Ovary (tissue), 9 donors: ENCODE results near the gene FRMD5. TPM values are rescaled to one million over a fixed set of nuclear protein-coding genes. Genes with fewer than 3 reads are reported as not detected.

ENCODE experiments used
- DNase-seq, 5 donors: peaks; one replicate each; pipeline ENCODE4 v3.0.0-alpha.2; 2019 to 2020
- H3K27ac ChIP-seq, 2 donors: fragments of 200-600 bp; one replicate each; pipeline versions ENCODE4 v1.5.1 to v1.8.0; 2019 to 2022
- H3K27me3 ChIP-seq: fragments of 200-600 bp; one replicate; pipeline ENCODE4 v1.8.0; 2022
- H3K36me3 ChIP-seq: fragments of 200-600 bp; sonication (generic); one replicate; pipeline ENCODE4 v1.5.1; 2019
- H3K4me1 ChIP-seq: one replicate; pipeline ENCODE4 v1.8.1; 2013; ENCODE audit warnings: mild to moderate bottlenecking, moderate library complexity; ENCODE audit not compliant: insufficient read depth
- H3K4me3 ChIP-seq: fragments of 200-600 bp; sonication (generic); one replicate; pipeline ENCODE4 v1.5.1; 2017
- H3K9me3 ChIP-seq, 2 donors: fragments of 200-600 bp in 1 of 2; sonication (generic) in 1 of 2; one replicate each; pipeline versions ENCODE4 v1.5.1 to v1.8.1; 2013 to 2019; ENCODE audit warnings: mild to moderate bottlenecking in 1 of 2, moderate library complexity in 1 of 2
- CTCF ChIP-seq, 3 donors: fragments of 450-650 bp in 2 of 3; fragments of 200-600 bp in 1 of 3; IDR thresholded peaks; one replicate each; pipeline versions ENCODE4 v1.5.1 to v1.8.0; 2016 to 2022; ENCODE audit warnings: antibody characterized with exemption in 3 of 3, mild to moderate bottlenecking in 1 of 3
- EP300 ChIP-seq: sonication (generic); formaldehyde crosslinking; IDR thresholded peaks from one replicate; pipeline ENCODE4 v1.6.1; 2017; ENCODE audit warnings: antibody characterized with exemption
- POLR2A ChIP-seq: fragments of 450-650 bp; IDR thresholded peaks from one replicate; pipeline ENCODE4 v1.6.1; 2017; ENCODE audit warnings: antibody characterized with exemption, mild to moderate bottlenecking, moderate library complexity
- WGBS, 3 donors: extraction: QIAGEN DNeasy Blood & Tissue Kit in 1 of 3; methylation state at CpG; one replicate each; pipeline versions ENCODE4 v1.1.5 to v1.1.7; 2013 to 2017; 5-methylcytosine and 5-hydroxymethylcytosine counted together
- intact Hi-C, 4 donors: fragments of 100-400 bp; cut with DNase I; formaldehyde crosslinking; loops; one replicate each; pipeline versions ENCODE4 v1.11.0 to v1.15.1; 2022 to 2023
- polyA plus RNA-seq, 2 donors: library from polyadenylated mRNA; stranded (reverse); fragments of 200-250 nt in 1 of 2; fragments of 350-450 nt in 1 of 2; fragmentation: Illumina TruSeq in 1 of 2; extraction: RNeasy Lipid Tissue Mini Kit (QIAGEN cat#74804) in 1 of 2; gene quantifications; one replicate each; pipeline ENCODE4 v1.2.3, GENCODE V29; 2013 to 2014
- total RNA-seq, 7 donors: library from RNA; depleted of rRNA in 2 of 7; stranded (reverse); fragments of >200 nt in 2 of 7; fragmentation: NEBNext Ultra II Directional in 3 of 7; extraction: Animal tissue kit (Norgen Biotek cat#: 25700) in 3 of 7; gene quantifications; one replicate each; pipeline versions ENCODE4 v1.1.0 to v1.2.4, GENCODE V29; 2016 to 2023
- donor health status: DM: no; HTN: no; CAD: no; lungs with moderate emphysema.
- donor health status: DM: no; HTN: no; CAD: no.
- donor health status: Bipolar disorder and iron deficiency.
- donor health status: DM: yes; HTN: yes; CAD: no.
- donor health status: DM: no; HTN: no; CAD: no.
- donor health status: DM: yes; HTN: yes; CAD: no.

The FRMD5 gene
- total and polyA plus RNA-seq, 9 donors, result 0.12 to 2.2 (median 0.32) TPM

- DNase-seq, result no peak
- WGBS, 3 donors, result 56 to 64% (median 63%) methylated on average over 4 of the region's 4 CpGs
- Histone ChIP-seq H3K9me3 (no peaks in the 10 kb centered on the region), H3K36me3 (no peaks in the 10 kb centered on the region), H3K4me1 (peaks cover 3% of the 10 kb centered on the region), H3K27ac (no peak overlapping the region), H3K4me3 (no peak overlapping the region), H3K27me3 (no peaks in the 10 kb centered on the region)
- TF ChIP-seq EP300 (no peak), POLR2A (no peak), CTCF (IDR thresholded peaks at IDR 0.05) (no peak)
- intact Hi-C loops, result no loop called here
These were observed 283.8 kb downstream of the FRMD5 start for GRCh38 chr15:43911235-43911781.

- intact Hi-C loops, result no loop called here
- Histone ChIP-seq H3K4me3 (no peak overlapping the region), H3K36me3 (no peaks in the 10 kb centered on the region), H3K9me3 (no peaks in the 10 kb centered on the region), H3K4me1 (no peaks in the 10 kb centered on the region), H3K27ac (no peak overlapping the region), H3K27me3 (no peaks in the 10 kb centered on the region)
- TF ChIP-seq CTCF (IDR thresholded peaks at IDR 0.05), result no peak
- 77 to 79% (median 79%) methylated on average over 4 of the region's 4 CpGs for WGBS, 3 donors
- no peak for DNase-seq
These were observed 286.5 kb downstream of the FRMD5 start for GRCh38 chr15:43908516-43909050.

- Histone ChIP-seq H3K9me3 (no peaks in the 10 kb centered on the region), H3K27me3 (no peaks in the 10 kb centered on the region), H3K27ac (no peak overlapping the region), H3K4me1 (no peaks in the 10 kb centered on the region), H3K36me3 (no peaks in the 10 kb centered on the region), H3K4me3 (no peak overlapping the region)
- no peak for DNase-seq
- WGBS, 3 donors, result 92 to 98% (median 97%) methylated on average over 7 of the region's 7 CpGs
- no peak for TF ChIP-seq EP300
- no peak for TF ChIP-seq POLR2A
- no peak for TF ChIP-seq CTCF (IDR thresholded peaks at IDR 0.05)
- intact Hi-C loops, result no loop called here
These were observed 289.3 kb downstream of the FRMD5 start for GRCh38 chr15:43905755-43906154.

- WGBS, 3 donors, result 12 to 15% (median 13%) methylated on average over 8 of the region's 8 CpGs
- DNase-seq, result peak; percentile 15 to 46 (median 37)
- no peak overlapping the region for H3K27ac ChIP-seq
- no peaks in the 10 kb centered on the region for H3K9me3 ChIP-seq
- no peaks in the 10 kb centered on the region for H3K4me1 ChIP-seq
- intact Hi-C loops, result no loop called here
- H3K4me3 ChIP-seq, result no peak overlapping the region
- TF ChIP-seq CTCF (IDR thresholded peaks at IDR 0.05) (peak; percentile 19 to 79 (median 35)), POLR2A (no peak)
- H3K36me3 ChIP-seq, result no peaks in the 10 kb centered on the region
- H3K27me3 ChIP-seq, result no peaks in the 10 kb centered on the region
These were observed 291.2 kb downstream of the FRMD5 start for GRCh38 chr15:43903864-43904290.
